HG03442 (cell line): ENCODE measurements around the gene PLPP6.

ENCODE experiments used
- ATAC-seq: cut with Tn5 transposase; IDR thresholded peaks from one replicate; pipeline ENCODE4 v1.9.1; 2021; ENCODE audit warnings: mild to moderate bottlenecking, moderate library complexity; ENCODE audit not compliant: unreplicated experiment

Gene PLPP6

DNA sequence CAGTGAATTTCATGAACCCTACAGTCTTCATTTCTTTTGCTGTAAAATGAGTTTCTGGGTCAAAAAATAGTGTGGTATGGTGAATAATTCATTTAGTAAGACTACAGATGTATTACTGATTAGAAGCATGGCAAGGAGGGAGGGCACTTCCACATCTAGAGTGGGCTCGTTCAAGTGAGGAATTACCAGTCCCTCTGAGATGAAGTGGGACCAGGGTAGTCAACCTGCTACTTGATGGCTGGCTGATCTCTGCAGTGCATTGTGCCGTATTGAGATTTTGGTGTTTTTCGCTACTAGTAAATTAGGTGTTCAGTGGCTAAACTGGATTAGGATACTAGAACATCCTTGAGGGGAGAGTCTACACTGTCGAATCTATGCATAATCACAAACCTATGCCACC lies 28.1 kb downstream of the PLPP6 start:
- ATAC-seq: peak; percentile 37

DNA sequence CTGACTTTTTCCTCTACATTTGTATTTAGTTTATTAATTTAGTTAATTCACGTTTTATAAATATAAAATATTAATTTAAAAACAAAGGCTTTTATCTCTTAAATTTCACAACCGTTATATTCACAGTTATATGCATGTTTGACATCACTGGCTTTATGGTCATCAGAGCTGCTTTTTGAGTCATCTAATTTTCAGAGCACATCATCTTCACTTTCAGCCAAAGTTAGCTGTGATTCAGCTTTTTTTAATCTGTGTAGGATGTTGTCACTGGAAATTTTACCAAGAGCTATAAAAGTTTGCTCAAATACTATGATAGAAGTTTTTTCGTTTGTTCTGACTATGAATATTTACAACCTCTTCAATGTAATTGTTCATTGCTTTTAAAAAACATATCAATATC lies 29.7 kb downstream of the PLPP6 start:
- no peak for ATAC-seq

DNA sequence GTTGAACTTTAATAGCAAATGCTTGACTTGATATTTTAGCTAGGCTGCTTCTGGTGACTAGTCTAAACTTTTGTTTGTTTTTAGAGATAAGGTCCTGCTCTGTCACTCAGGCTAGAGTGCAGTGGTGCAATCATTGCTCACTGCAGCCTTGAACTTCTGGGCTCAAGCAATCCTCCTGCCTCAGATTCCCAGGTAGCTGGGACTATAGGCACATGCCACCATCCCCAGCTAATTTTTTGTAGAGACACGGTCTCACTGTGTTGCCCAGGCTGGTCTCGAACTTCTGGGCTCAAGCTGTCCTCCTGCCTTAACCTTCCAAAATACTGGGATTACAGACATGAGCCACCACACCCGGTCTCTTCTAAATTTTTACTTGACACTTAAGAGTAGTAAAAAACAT lies 38.0 kb downstream of the PLPP6 start:
- ATAC-seq: no peak

DNA sequence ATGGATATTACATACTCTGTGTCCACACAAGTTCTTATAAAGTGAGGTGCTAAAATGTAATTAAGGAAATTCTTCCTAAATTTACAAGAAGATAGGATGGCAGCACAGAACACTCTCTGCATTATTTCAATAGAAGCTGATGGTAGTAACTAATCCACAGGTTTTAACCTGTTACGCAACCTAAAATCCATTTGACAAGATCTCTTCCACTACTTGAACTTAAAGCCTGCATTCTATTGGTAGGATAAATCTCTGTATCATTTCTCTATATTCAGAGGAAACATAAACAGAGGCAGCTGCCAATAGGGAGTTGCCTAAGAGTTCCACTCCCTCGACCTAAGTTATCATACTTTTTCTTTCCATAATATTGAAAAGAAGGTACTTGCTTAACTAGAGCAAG lies 38.8 kb downstream of the PLPP6 start:
- no peak for ATAC-seq

DNA sequence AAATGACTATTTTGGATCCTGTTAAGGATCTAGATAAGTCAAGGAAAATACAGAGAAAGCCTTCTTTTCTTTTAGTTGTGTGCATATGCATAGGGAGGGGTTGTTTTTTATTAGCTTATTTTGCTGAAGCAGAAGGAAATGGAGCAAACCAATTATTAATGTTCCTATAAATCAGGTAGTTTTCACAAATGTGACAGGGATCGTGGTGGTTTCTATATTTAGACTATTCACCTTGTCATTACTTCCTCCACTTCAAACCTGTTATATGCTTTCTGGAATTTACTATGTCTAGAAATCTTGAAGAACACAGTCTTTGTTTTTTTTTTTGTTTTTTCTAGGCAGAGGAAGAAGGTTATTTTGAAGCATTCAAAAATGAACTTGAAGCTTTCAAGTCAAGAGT lies 39.4 kb downstream of the PLPP6 start:
- ATAC-seq: no peak

DNA sequence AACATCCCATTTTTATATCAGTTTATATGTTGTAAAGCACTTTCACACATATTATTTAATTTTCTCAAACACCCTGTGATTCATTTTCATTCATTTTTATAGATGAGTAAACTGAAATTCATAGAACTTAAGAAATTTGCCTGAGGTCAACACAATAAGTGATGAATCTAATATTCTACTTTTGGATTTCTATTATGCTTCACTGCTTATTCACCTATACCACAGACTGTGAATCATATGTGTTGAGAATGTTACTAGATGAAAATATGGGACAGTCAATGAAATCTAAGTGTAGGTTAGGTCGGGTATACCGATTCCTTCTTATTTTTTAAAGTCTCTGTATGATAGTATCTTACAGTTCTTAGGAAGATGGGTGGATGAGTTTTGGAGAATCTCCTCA lies 42.0 kb downstream of the PLPP6 start:
- ATAC-seq: no peak

DNA sequence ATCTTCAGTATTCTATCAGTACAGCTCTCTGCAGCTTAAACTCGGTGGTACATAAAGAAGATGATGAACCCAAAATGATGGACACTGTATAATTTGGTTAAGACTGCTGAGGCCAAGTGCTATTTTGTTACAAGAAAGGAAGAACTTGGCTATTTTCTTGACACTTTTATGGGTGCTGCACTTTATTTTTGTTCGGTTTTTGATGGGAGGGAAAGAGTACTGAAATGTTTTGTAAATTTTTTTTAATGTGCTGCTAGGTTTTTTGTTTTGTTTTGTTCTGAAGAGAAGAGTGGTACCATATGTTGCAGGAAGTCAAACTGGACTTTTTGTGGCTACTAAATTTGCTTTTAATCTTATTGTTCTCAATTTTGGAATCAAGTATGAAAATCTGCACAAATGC lies 43.9 kb downstream of the PLPP6 start:
- no peak for ATAC-seq

DNA sequence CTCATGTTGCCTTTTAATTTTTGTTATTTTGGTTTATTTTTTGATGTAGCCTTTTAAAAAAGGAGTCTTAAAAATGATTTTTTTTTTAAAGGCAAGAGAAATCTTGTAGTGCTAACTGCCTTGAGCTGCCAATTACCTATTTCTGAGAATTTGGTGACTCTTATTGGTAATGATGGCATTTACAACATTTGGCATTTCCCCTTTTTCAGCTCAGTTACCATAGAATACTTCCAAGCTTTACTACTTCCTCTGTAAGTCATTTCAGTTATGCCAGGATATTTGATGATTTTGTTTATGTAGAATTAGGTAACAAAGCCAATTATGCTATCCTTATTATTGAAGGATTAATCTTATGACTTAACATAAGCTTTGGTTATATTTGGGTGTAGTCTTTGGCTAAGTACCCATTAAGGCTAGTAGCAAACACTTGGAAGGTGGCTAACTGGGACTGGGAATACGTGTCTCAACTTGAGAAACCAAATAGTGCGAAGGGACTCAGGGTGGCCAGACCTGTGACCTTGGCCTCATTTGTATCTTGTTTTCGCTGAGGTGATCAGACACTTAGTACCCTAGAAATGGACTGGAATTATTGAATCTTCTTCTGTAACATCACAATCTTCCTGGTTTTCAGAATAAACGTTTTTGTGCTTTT lies 45.0 kb downstream of the PLPP6 start:
- no peak for ATAC-seq

DNA sequence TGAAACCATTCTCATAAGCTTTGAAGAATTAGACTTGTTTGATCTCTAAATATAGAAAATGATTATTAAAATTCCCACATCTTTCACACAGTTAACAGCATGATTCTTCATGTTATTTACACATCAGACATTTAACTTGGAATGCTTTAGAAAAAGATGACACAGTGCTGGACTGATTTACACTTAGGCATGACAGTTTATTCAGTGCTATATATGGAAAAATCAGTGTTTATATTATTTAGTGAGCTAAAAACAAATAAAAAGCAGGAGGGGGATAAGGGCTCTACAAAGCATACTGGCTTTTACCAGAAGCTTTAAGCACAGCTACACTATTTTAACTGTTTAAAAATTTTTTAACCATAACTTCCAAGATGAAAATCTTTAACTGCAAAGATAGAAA lies 47.3 kb downstream of the PLPP6 start:
- ATAC-seq: no peak

DNA sequence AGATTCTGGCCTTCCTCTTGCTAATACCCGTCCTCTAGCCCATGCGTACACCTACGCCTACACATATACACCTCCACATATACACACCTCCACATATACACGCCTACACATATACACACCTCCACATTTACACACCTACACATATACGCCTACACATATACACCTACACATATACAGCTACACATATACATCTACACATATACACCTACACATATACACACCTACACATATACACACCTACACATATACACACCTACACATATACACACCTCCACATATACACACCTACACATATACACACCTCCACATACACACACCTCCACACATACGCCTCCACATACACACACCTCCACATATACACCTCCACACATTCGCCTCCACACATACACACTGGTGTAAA lies 51.8 kb downstream of the PLPP6 start:
- ATAC-seq: no peak

DNA sequence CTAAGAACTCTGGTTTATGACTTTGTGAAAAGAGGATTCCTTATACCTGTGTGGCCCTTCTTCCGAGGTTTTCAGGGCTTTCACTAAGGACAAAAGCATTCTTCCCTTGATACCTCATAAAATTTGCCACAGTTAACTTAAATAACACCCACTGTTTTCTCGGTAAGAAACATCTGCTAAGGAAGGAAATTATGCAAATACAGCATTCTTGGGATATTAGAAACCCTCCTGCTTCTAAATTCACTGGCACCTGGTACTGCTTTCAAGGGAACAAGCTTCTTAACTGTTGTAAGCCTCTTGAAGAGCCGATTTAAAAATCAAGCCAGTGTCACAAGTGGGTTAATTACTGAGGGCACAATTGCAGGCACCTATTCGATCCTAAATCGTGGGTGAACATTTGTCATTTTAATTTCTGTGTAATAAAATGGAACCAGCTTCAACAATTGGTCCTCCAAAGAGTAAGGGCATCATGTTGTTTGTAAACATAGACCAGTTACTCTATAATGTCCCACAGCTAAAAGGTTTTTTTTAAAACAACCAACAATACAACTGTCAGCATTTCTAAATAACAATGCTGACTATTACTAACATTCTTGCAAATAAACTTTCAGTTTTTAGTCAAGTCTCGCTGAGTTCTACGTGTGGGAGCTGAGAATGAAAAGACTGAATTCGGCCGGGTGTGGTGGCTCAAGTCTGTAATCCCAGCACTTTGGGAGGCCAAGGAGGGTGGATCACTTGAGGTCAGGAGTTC lies 52.3 kb downstream of the PLPP6 start:
- no peak for ATAC-seq
